Measurements from ENCODE around the gene C9orf43. TPM values are rescaled to one million over a fixed set of nuclear protein-coding genes. Genes with fewer than 3 reads are reported as not detected.

The C9orf43 gene
- total and polyA plus RNA-seq, 4 donors: 0.09 to 1.1 (median 0.25) TPM

GRCh38 chr9:113428062-113428615 is 17.6 kb downstream of the C9orf43 start:
- Histone ChIP-seq H3K36me3 (ENCODE audit: control insufficient read depth in 4 of 4, insufficient read depth in 3 of 4, low read depth in 1 of 4, low read length in 3 of 4) (no peaks in the 10 kb centered on the region), H3K4me3 (ENCODE audit: low read depth in 1 of 3, low read length in 3 of 3) (no peak overlapping the region), H3K9ac (ENCODE audit: low read depth in 1 of 2, low read length in 2 of 2) (no peak overlapping the region), H3K27me3 (ENCODE audit: control insufficient read depth in 4 of 4, insufficient read depth in 4 of 4, low read length in 3 of 4) (no peaks in the 10 kb centered on the region), H3K9me3 (ENCODE audit: control insufficient read depth in 4 of 4, low read length in 3 of 4) (no peaks in the 10 kb centered on the region), H3K4me1 (ENCODE audit: control insufficient read depth in 4 of 4, insufficient read depth in 4 of 4, low read length in 3 of 4) (no peaks in the 10 kb centered on the region), H3K27ac (ENCODE audit: low read depth in 1 of 2, low read length in 2 of 2) (no peak overlapping the region)
- WGBS: 88% methylated on average over 1 of the region's 1 CpG
- no peak for TF ChIP-seq REST (IDR thresholded peaks at IDR 0.05)
- no peak for TF ChIP-seq ATF3 (IDR thresholded peaks at IDR 0.05)
- no peak for TF ChIP-seq HNF4A (conservative IDR thresholded peaks at IDR 0.05)
- TF ChIP-seq RXRA (IDR thresholded peaks at IDR 0.05): no peak
- no peak for TF ChIP-seq TAF1 (conservative IDR thresholded peaks at IDR 0.05)
- TF ChIP-seq NR2F2 (IDR thresholded peaks at IDR 0.05): no peak
- TF ChIP-seq YY1 (IDR thresholded peaks at IDR 0.05): no peak
- no peak for TF ChIP-seq ZBTB33 (IDR thresholded peaks at IDR 0.05)
- TF ChIP-seq HNF4G (IDR thresholded peaks at IDR 0.05): no peak
- no peak for TF ChIP-seq RAD21 (IDR thresholded peaks at IDR 0.05)
- TF ChIP-seq SP1 (IDR thresholded peaks at IDR 0.05): no peak
- TF ChIP-seq MAX (IDR thresholded peaks at IDR 0.05): no peak
- TF ChIP-seq GABPA (IDR thresholded peaks at IDR 0.05 in 1 of 2, conservative IDR thresholded peaks at IDR 0.05 in 1 of 2): no peak
- TF ChIP-seq FOXA1 (IDR thresholded peaks at IDR 0.05): no peak
- no peak for DNase-seq (ENCODE audit: low spot score)

- H3K4me1 ChIP-seq (ENCODE audit: control insufficient read depth in 4 of 4, insufficient read depth in 4 of 4, low read length in 3 of 4): no peaks in the 10 kb centered on the region
- H3K36me3 ChIP-seq (ENCODE audit: control insufficient read depth in 4 of 4, insufficient read depth in 3 of 4, low read depth in 1 of 4, low read length in 3 of 4): no peaks in the 10 kb centered on the region
- no peak for TF ChIP-seq HNF4A (conservative IDR thresholded peaks at IDR 0.05)
- no peak for TF ChIP-seq YY1 (IDR thresholded peaks at IDR 0.05)
- TF ChIP-seq RAD21 (IDR thresholded peaks at IDR 0.05): no peak
- TF ChIP-seq ZBTB33 (IDR thresholded peaks at IDR 0.05): no peak
- no peak for TF ChIP-seq TAF1 (conservative IDR thresholded peaks at IDR 0.05)
- TF ChIP-seq CTCF (IDR thresholded peaks at IDR 0.05; ENCODE audit: low read depth, low read length, missing input control): no peak
- TF ChIP-seq ATF3 (IDR thresholded peaks at IDR 0.05): no peak
- no peak for TF ChIP-seq HNF4G (IDR thresholded peaks at IDR 0.05)
- TF ChIP-seq SP1 (IDR thresholded peaks at IDR 0.05): no peak
- no peak for TF ChIP-seq EGR1 (IDR thresholded peaks at IDR 0.05; ENCODE audit: low read depth in 2 of 2)
- no peak for TF ChIP-seq NR2F2 (IDR thresholded peaks at IDR 0.05)
- no peak overlapping the region for H3K4me3 ChIP-seq (ENCODE audit: low read depth in 1 of 3, low read length in 3 of 3)
- DNase-seq (ENCODE audit: low spot score): no peak
- no peak overlapping the region for H3K27ac ChIP-seq (ENCODE audit: low read depth in 1 of 2, low read length in 2 of 2)
- no peak overlapping the region for H3K9ac ChIP-seq (ENCODE audit: low read depth in 1 of 2, low read length in 2 of 2)
- H3K27me3 ChIP-seq (ENCODE audit: control insufficient read depth in 4 of 4, insufficient read depth in 4 of 4, low read length in 3 of 4): no peaks in the 10 kb centered on the region
- H3K9me3 ChIP-seq (ENCODE audit: control insufficient read depth in 4 of 4, low read length in 3 of 4): no peaks in the 10 kb centered on the region
Observed at GRCh38 chr9:113431191-113431590, 20.6 kb downstream of the C9orf43 start.
